GM12891 (cell line): Measurements from ENCODE around the gene RERE.

ENCODE experiments used
- PAX5 ChIP-seq: IDR thresholded peaks from 2 replicates; pipeline ENCODE4 v1.6.1; 2011; ENCODE audit warnings: low read length, moderate library complexity, mild to moderate bottlenecking; ENCODE audit not compliant: insufficient read depth, severe bottlenecking
- POLR2A ChIP-seq: IDR thresholded peaks from 2 replicates; pipeline ENCODE4 v1.6.1; 2011; ENCODE audit warnings: low read depth, low read length, control low read depth
- POLR2AphosphoS5 ChIP-seq: IDR thresholded peaks from 2 replicates; pipeline ENCODE4 v1.6.1; 2011; ENCODE audit warnings: low read depth, low read length, control low read depth
- SPI1 ChIP-seq: IDR thresholded peaks from 2 replicates; pipeline ENCODE4 v1.6.1; 2011; ENCODE audit warnings: low read depth, low read length, control low read depth
- TAF1 ChIP-seq: IDR thresholded peaks from 2 replicates; pipeline ENCODE4 v1.6.1; 2011; ENCODE audit warnings: low read depth, low read length, control low read depth

- TF ChIP-seq POLR2AphosphoS5: no peak
- TF ChIP-seq POLR2A: no peak
- TF ChIP-seq SPI1: no peak
- no peak for TF ChIP-seq PAX5
- TF ChIP-seq TAF1: no peak
Observed at GRCh38 chr1:8841395-8841794, 24.0 kb upstream of the RERE start.
